Prostate gland (tissue), 2 donors: ENCODE results near the gene TNFAIP1. TPM values are rescaled to one million over a fixed set of nuclear protein-coding genes. Genes with fewer than 3 reads are reported as not detected.

ENCODE experiments used
- DNase-seq: peaks from one replicate; pipeline ENCODE4 v3.0.0-alpha.2; 2019; ENCODE audit warnings: low spot score
- H3K27ac ChIP-seq, 2 donors: fragments of 200-600 bp; sonication (generic); 2 replicates each; pipeline ENCODE4 v1.5.1; 2017 to 2019
- H3K27me3 ChIP-seq: fragments of 200-600 bp; sonication (generic); replicated peaks from 2 replicates; pipeline ENCODE4 v1.5.1; 2019; ENCODE audit not compliant: insufficient read depth
- H3K36me3 ChIP-seq, 2 donors: fragments of 200-600 bp; sonication (generic); 1 replicate in 1 of 2; 2 replicates in 1 of 2; pipeline versions ENCODE4 v1.5.1 to v1.8.1; 2017 to 2019
- H3K4me1 ChIP-seq: fragments of 200-600 bp; sonication (generic); replicated peaks from 2 replicates; pipeline ENCODE4 v1.5.1; 2019
- H3K4me3 ChIP-seq, 2 donors: fragments of 200-600 bp; sonication (generic); 2 replicates each; pipeline ENCODE4 v1.5.1; 2017 to 2019
- H3K9me3 ChIP-seq: fragments of 200-600 bp; sonication (generic); 2 replicates; pipeline ENCODE4 v1.5.1; 2017
- POLR2A ChIP-seq: fragments of 450-650 bp; IDR thresholded peaks from one replicate; pipeline ENCODE4 v1.6.1; 2016; ENCODE audit warnings: antibody characterized with exemption, mild to moderate bottlenecking
- POLR2AphosphoS5 ChIP-seq: sonication (generic); formaldehyde crosslinking; IDR thresholded peaks from one replicate; pipeline ENCODE4 v1.6.1; 2017; ENCODE audit warnings: antibody characterized with exemption
- WGBS: methylation state at CpG from one replicate; pipeline ENCODE4 v1.1.5; 2018; 5-methylcytosine and 5-hydroxymethylcytosine counted together
- intact Hi-C: fragments of 100-400 bp; cut with DNase I; formaldehyde crosslinking; loops from one replicate; pipeline ENCODE4 v1.14.2; 2022
- total RNA-seq, 2 donors: library from RNA; depleted of rRNA; stranded (reverse); fragments of >200 nt; gene quantifications; one replicate each; pipeline ENCODE4 v1.1.0, GENCODE V29; 2016
- TF ChIP-seq, protein P1 (sequence below), 4 experiments: fragments of 200-600 bp in 2 of 4; fragments of 450-650 bp in 2 of 4; sonication (generic) in 2 of 4; IDR thresholded peaks; 1 replicate in 3 of 4; 2 replicates in 1 of 4; pipeline ENCODE4 v1.5.1; 2016 to 2019; ENCODE audit warnings: antibody characterized with exemption in 4 of 4, mild to moderate bottlenecking in 2 of 4, moderate library complexity in 2 of 4

TNFAIP1 gene
- total RNA-seq, 2 donors from 2014 or later: 32.2 to 63.1 TPM

DNA sequence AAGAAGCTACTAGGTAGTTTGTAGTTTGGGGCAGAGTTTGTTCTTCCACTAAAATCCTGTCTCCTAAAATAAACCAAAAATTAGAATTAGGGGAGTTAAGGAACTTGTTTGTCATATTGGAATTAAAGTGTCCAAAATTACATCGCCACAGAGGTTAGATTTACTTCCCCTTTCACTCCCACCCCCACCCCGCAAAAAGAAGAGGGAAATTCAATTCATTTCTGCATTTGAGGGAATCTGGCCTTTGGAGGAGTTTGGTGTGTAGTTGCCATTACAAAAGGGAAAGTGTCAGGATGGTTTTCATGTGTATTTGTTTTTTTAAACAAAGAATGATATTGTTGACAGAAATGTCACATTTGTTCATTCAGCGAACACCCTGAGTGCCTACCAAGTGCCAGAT is 10.8 kb upstream of the TNFAIP1 start:
- no peak overlapping the region for H3K4me3 ChIP-seq
- no peak for DNase-seq
- H3K36me3 ChIP-seq: peaks cover 0 to 7% of the 10 kb centered on the region in 2 donors
- intact Hi-C loops: no loop called here
- H3K4me1 ChIP-seq: no peaks in the 10 kb centered on the region
- no peaks in the 10 kb centered on the region for H3K27me3 ChIP-seq
- 93% methylated on average over 3 of the region's 3 CpGs for WGBS
- H3K27ac ChIP-seq: no peak overlapping the region
- no peak for TF ChIP-seq POLR2A
- TF ChIP-seq, protein P1, sequence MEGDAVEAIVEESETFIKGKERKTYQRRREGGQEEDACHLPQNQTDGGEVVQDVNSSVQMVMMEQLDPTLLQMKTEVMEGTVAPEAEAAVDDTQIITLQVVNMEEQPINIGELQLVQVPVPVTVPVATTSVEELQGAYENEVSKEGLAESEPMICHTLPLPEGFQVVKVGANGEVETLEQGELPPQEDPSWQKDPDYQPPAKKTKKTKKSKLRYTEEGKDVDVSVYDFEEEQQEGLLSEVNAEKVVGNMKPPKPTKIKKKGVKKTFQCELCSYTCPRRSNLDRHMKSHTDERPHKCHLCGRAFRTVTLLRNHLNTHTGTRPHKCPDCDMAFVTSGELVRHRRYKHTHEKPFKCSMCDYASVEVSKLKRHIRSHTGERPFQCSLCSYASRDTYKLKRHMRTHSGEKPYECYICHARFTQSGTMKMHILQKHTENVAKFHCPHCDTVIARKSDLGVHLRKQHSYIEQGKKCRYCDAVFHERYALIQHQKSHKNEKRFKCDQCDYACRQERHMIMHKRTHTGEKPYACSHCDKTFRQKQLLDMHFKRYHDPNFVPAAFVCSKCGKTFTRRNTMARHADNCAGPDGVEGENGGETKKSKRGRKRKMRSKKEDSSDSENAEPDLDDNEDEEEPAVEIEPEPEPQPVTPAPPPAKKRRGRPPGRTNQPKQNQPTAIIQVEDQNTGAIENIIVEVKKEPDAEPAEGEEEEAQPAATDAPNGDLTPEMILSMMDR (IDR thresholded peaks at IDR 0.05): no peak
- no peak for TF ChIP-seq POLR2AphosphoS5
- H3K9me3 ChIP-seq: no peaks in the 10 kb centered on the region

DNA sequence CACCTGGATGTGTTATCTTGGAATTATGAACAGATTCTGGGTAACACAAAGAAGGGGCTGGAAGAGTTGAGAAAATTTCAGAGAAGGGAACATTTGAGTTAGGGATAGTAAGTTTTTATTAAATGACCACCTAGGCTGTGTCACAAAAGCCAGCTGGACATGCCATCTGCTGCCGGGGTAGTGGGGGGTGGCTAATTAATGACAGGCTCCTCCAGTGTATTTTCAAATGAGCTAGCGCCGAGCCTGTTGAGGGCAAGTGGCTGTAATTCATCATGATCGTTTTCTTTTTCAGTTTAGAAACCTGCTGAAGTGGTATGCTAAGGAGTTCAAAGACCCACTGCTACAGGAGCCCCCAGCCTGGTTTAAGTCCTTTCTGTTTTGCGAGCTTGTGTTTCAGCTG is 10.3 kb upstream of the TNFAIP1 start:
- H3K9me3 ChIP-seq: no peaks in the 10 kb centered on the region
- no peaks in the 10 kb centered on the region for H3K27me3 ChIP-seq
- no peak for TF ChIP-seq POLR2A
- no peak for TF ChIP-seq POLR2AphosphoS5
- TF ChIP-seq, protein P1 (IDR thresholded peaks at IDR 0.05): no peak
- no peak overlapping the region for H3K27ac ChIP-seq
- H3K4me1 ChIP-seq: no peaks in the 10 kb centered on the region
- 69% methylated on average over 5 of the region's 5 CpGs for WGBS
- intact Hi-C loops: no loop called here
- no peak for DNase-seq
- H3K36me3 ChIP-seq: peaks cover 0 to 7% of the 10 kb centered on the region in 2 donors
- H3K4me3 ChIP-seq: no peak overlapping the region

DNA sequence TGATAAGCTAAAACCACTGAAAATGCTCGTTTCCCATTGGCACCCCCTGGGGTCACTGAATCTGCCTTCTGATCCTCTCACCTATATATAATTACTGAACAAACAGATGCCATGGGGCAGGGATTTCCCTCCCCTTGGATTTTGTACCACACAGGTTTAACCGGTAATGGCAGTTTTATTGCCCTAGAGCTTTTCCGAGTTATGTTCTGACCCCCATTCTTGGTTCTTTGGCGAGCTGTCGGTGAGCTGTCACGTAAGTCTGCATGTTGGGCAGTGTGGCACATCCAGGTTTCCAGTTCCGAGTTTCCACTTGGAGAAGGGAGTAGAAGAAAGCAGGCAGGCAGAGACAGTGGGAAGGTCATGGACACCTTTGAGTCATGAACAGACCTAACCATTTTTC is 9.4 kb upstream of the TNFAIP1 start:
- TF ChIP-seq POLR2A (no peak), POLR2AphosphoS5 (peak; percentile 77)
- TF ChIP-seq, protein P1 (IDR thresholded peaks at IDR 0.05): no peak
- Histone ChIP-seq H3K4me3 (no peak overlapping the region), H3K9me3 (no peaks in the 10 kb centered on the region), H3K36me3 (peaks cover 0 to 7% of the 10 kb centered on the region in 2 donors), H3K27ac (no peak overlapping the region), H3K4me1 (no peaks in the 10 kb centered on the region), H3K27me3 (no peaks in the 10 kb centered on the region)
- WGBS: 58% methylated on average over 7 of the region's 7 CpGs
- peak; percentile 50 for DNase-seq
- intact Hi-C loops: no loop called here

DNA sequence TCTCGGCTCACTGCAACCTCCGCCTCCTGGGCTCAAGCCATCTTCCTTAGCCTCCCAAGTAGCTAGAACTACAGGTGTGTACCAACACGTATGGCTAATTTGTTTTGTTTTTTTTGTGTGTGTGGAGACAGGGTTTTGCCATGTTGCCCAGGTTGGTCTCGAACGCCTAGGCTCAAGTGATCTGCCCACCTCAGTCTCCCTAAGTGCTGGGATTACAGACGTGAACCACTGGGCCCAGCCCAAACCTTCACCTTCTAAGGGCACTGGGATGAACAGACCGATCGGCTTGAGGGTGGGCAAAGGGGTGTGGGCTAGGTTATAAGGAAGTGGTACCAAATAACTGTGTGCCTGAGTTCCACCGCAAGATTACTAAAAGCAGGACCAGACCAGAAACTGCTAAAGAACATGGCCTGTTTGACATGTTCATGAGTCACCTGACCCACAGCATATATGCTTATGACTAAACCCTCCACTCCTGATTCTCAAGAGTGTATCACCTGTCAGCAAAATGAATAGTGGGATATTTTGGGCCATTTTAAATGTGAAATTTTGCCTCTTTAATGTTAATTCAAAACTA is 8.4 kb upstream of the TNFAIP1 start:
- Histone ChIP-seq H3K4me1 (no peaks in the 10 kb centered on the region), H3K36me3 (peaks cover 0 to 12% of the 10 kb centered on the region in 2 donors), H3K27ac (no peak overlapping the region), H3K4me3 (no peak overlapping the region), H3K9me3 (no peaks in the 10 kb centered on the region), H3K27me3 (no peaks in the 10 kb centered on the region)
- TF ChIP-seq, protein P1 (IDR thresholded peaks at IDR 0.05): no peak
- TF ChIP-seq POLR2A (no peak), POLR2AphosphoS5 (no peak)
- 93% methylated on average over 9 of the region's 9 CpGs for WGBS
- intact Hi-C loops: no loop called here
- no peak for DNase-seq

DNA sequence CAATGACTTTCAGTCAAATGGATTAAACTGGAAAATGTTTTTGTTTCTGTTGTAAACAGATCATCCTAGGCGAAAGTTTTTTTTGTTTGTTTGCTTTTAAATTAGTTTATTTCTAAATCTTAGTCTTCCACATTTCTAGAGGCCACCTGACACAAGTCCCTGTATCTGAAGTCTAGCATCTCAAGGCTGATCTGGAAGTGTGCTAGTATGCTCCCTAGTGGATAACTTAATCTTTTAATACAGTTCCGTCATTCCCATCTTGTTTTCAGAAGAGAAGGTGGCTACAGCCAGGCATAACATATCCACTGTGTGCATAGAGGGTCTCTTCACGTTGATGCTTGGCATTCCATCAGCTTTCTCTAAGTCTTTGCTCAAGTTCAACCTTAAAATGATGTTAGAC is 7.9 kb upstream of the TNFAIP1 start:
- Histone ChIP-seq H3K27ac (no peak overlapping the region), H3K36me3 (peaks cover 0 to 12% of the 10 kb centered on the region in 2 donors), H3K4me1 (no peaks in the 10 kb centered on the region), H3K9me3 (no peaks in the 10 kb centered on the region), H3K27me3 (no peaks in the 10 kb centered on the region), H3K4me3 (no peak overlapping the region)
- WGBS: 66% methylated on average over 3 of the region's 3 CpGs
- TF ChIP-seq, protein P1 (IDR thresholded peaks at IDR 0.05): no peak
- TF ChIP-seq POLR2A (no peak), POLR2AphosphoS5 (no peak)
- DNase-seq: no peak
- intact Hi-C loops: no loop called here
